Keratinocyte (primary cell): ENCODE data around the gene MYO1E.

Experiments used
- EZH2 ChIP-seq: IDR thresholded peaks from one replicate; pipeline ENCODE4 v1.6.1; 2012; ENCODE audit warnings: inconsistent platforms, mild to moderate bottlenecking, low read length, moderate library complexity
- TF ChIP-seq, protein P1 (sequence below), 3 experiments: IDR thresholded peaks in 1 of 3; conservative IDR thresholded peaks in 1 of 3; optimal IDR thresholded peaks in 1 of 3; 2 replicates in 2 of 3; 3 replicates in 1 of 3; pipeline versions ENCODE3 to v1.5.1; 2011; ENCODE audit warnings: low read length in 3 of 3, mild to moderate bottlenecking in 3 of 3, moderate library complexity in 2 of 3, control low read depth in 1 of 3, inconsistent platforms in 1 of 3; ENCODE audit not compliant: insufficient read depth in 2 of 3; ENCODE audit errors: extremely low read depth in 1 of 3

DNA sequence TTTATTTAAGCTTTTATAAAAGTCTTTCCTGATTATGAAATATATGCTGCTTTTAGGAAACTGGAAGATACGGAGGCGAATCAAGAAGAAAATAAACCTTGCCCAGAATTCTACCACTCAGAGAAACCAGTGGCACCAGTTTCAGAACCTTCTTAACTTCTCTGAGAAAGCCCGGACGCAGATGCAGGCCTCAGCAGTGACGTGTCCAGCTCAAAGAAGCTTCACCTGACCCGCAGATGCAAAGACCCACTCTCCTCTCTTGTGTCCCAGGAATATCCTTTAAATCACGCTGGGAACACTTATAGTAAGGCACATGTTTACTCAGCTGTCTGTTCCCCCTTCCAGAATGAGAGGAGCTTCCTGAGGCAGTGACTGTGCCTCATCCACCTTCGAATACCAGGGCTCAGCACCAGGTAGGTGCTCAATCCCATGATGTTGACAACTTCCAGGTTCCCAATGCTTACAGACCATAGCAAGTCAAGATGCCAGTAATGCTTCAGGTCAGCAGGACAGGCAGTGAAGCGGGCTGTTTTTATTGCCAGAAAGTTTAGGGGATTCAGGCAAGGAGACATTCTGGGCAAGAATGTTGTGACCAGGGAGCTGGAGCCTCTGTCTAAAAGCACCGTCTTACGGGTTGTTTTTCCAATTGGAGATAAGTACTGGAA lies 205.9 kb downstream of the MYO1E start:
- TF ChIP-seq, protein P1, sequence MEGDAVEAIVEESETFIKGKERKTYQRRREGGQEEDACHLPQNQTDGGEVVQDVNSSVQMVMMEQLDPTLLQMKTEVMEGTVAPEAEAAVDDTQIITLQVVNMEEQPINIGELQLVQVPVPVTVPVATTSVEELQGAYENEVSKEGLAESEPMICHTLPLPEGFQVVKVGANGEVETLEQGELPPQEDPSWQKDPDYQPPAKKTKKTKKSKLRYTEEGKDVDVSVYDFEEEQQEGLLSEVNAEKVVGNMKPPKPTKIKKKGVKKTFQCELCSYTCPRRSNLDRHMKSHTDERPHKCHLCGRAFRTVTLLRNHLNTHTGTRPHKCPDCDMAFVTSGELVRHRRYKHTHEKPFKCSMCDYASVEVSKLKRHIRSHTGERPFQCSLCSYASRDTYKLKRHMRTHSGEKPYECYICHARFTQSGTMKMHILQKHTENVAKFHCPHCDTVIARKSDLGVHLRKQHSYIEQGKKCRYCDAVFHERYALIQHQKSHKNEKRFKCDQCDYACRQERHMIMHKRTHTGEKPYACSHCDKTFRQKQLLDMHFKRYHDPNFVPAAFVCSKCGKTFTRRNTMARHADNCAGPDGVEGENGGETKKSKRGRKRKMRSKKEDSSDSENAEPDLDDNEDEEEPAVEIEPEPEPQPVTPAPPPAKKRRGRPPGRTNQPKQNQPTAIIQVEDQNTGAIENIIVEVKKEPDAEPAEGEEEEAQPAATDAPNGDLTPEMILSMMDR (optimal IDR thresholded peaks at IDR 0.05 in 1 of 3, IDR thresholded peaks at IDR 0.05 in 1 of 3, conservative IDR thresholded peaks at IDR 0.05 in 1 of 3; ENCODE audit: extremely low read depth in 1 of 3, insufficient read depth in 2 of 3, low read length in 3 of 3) = no peak
- TF ChIP-seq EZH2 = no peak
